Sciatic nerve (tissue), 2 donors: Measurements from ENCODE around the gene MICAL2. TPM values are rescaled to one million over a fixed set of nuclear protein-coding genes. Genes with fewer than 3 reads are reported as not detected.
A peak's percentile ranks its signal among the peaks of the same experiment; 100 is the strongest.

Experiments used
- ATAC-seq: fragments of 200-7000 bp; cut with Tn5 transposase; one replicate; pipeline ENCODE4 v1.9.1; 2020; ENCODE audit warnings: mild to moderate bottlenecking, moderate library complexity
- DNase-seq: peaks from one replicate; pipeline ENCODE4 v3.0.0-alpha.2; 2020; ENCODE audit warnings: low spot score
- intact Hi-C: fragments of 100-400 bp; cut with DNase I; formaldehyde crosslinking; loops from one replicate; pipeline ENCODE4 v1.14.2; 2022
- total RNA-seq: library from RNA; stranded (reverse); fragmentation: NEBNext Ultra II Directional; extraction: Animal tissue kit (Norgen Biotek cat#: 25700); gene quantifications from one replicate; pipeline ENCODE4 v1.2.1, GENCODE V29; 2021
- donor health status: DM: no; HTN: no; CAD: no.
- donor health status: DM: no; HTN: no; CAD: no.

MICAL2 gene
- total RNA-seq, 1 donor from 2014 or later: 92.4 TPM

DNA sequence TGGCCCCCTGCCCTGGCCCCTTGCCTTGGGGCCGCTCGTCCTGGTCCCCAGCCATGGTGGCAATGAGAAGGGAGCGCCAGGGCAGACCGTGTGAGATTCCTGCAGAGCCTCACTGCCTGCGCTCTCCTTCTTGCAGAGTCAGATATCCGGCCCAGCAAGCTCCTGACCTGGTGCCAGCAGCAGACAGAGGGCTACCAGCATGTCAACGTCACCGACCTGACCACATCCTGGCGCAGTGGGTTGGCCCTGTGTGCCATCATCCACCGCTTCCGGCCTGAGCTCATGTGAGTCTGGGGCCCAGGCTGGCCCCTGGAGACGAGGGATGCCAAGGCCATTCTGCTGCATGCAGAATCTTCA, 114.1 kb downstream of the MICAL2 start:
- DNase-seq (peak; percentile 85), ATAC-seq (peak; percentile 68)
- intact Hi-C loops: no loop called here

DNA sequence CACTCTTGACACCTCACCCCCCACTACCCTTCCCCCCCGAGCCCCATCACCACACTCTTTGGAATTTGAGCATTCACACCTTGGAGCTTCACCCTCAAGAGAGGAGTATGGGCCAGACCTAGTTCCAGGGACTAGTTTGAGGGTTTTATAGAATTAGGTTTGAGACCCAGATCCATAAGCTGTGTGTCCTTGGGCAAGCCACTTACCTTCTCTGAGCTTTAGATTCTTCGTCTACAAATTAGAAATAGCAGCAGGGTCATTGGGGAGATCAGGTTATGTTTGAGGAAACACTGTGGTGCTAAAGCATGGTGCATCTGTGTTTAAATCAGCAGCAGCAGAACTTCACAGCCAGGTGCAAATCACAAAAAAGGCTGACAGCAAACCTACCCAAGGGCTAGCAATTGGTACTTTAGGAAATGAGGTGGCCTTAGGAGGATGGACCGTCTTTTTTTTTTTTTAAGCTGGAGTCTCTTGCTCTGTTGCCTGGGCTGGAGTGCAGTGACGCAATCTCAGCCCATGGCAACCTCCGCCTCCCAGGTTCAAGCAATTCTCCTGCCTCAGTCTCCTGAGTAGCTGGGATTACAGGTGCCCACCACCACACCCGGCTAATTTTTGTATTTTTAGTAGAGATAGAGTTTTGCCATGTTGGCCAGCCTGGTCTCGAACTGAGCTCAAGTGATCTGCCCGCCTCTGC, 114.8 kb downstream of the MICAL2 start:
- ATAC-seq (no peak), DNase-seq (no peak)
- intact Hi-C loops: no loop called here

DNA sequence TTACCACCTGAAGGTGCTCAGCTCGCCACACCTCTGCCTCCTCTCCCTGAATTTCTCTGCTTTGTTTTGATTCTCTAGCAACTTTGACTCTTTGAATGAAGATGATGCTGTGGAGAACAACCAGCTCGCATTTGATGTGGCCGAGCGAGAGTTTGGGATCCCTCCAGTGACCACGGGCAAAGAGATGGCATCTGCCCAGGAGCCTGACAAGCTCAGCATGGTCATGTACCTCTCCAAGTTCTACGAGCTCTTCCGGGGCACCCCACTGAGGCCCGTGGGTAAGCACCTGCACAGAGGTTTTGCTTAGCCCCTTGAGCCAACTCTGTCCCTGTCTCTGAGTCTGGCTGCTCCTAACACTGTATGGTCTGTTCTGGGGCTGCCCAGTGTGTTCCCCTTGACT, 115.7 kb downstream of the MICAL2 start:
- intact Hi-C loops: no loop called here
- no peak for ATAC-seq
- no peak for DNase-seq

DNA sequence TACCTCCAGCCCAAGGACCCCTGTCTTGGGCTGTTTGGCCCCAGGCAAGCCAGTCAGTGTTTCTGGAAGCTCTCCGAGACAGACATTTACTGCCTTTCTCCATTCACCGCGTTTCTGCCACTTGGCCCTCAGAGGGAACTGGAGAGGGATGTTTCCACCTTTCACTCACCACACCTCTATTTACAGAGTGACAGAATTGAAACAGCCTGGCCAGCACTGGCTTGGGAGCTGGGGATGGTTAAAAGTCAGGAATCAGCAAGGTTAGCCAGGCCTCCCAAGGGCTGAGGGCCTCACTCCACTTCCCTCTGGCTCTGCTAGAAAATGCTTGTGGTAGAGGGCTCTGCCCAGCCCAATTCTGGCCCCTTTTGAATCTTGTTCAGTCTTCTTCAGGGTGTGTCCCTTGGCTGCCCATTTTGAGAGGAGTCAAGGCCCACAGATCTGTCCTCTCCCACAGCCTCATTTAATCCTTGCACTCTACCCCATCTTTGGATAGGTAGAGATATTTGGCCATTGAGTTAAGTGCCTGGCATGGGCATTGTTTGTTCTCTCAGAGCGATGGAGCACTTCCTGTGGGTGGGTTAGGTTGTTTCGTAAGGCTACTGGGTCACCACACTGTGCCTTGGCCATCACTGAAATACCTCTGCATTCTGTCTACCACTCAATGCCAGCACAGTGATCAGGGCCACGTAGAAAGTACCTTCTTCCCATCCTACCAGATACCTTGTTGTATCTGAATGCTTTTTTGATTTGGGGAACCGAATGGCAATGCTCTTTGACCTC, 119.2 kb downstream of the MICAL2 start:
- ATAC-seq (no peak), DNase-seq (no peak)
- intact Hi-C loops: loop anchor here (10.0 kb wide), 1 partner anchor 135 kb away; no protein-coding TSS in a partner anchor

DNA sequence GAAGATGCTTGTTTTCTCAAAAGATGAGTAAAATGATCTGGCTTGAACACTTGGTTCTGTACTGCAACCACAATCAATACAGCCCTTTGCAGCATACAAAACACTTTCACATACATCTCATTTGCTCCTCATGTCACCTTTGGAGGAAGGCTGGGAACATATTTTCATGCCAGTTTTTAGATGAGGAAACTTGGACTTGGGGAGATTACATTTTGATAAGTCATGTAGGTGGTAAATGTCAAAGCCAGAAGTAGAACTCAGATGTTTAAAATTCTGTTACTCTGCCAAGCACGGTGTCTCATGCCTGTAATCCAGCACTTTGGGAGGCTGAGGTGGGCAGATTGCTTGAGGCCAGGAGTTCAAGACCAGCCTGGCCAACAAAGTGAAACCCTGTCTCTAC, 121.8 kb downstream of the MICAL2 start:
- intact Hi-C loops: loop anchor here (10.0 kb wide), 1 partner anchor 137 kb away; no protein-coding TSS in a partner anchor
- no peak for DNase-seq
- no peak for ATAC-seq

DNA sequence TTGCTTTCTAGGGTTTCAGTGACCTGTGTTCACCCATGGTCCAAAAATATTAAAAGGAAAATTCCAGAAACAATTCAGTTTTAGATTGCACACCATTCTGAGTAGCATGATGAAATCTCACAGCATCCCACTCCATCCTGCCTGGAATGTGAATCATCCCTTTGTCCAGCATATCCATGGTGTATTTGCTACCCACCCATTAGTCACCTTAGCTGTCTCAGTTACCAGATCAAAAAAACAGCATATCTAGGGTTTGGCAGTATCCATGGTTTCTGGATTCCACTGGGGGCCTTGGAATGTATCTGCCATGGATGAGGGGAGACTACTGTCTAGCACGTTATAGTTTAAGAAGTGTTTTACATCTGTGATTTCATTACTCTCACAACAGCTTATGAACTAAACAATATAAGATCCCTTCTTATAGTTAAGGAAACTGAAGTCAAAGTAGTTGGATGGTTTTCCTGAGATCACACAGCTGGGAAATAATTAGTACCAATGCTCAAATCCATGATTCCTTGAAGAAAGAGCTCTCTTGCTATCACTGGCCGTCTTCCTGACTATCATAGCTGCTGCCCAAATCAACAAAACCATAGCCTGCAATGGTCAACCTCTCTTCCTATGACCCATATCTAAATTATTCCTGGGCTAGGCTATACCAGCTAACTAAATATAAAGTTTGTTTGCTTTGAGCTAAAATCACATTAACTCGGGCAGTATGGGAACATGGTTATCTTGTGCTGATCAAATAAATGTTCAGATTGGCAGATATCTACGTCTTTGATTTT, 122.6 kb downstream of the MICAL2 start:
- ATAC-seq (peak; percentile 25), DNase-seq (no peak)
- intact Hi-C loops: loop anchor here (10.0 kb wide), 1 partner anchor 138 kb away; no protein-coding TSS in a partner anchor

DNA sequence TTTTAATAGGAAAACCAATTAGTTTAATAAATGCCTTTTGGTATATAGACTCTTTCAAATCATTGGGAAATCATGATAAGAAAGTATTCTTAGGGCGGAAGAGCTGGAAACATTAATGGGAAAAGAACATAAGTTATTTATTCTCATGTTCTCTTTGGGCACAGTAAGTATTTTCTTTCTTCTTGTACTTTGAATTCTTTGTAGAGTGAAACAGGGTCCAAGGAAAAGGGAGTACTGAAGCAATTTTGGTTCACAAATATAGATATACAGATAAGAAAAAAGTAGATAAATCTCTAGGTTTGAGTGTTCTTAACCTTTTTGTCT, 123.2 kb downstream of the MICAL2 start:
- DNase-seq: no peak
- no peak for ATAC-seq
- intact Hi-C loops: loop anchor here (10.0 kb wide), 1 partner anchor 139 kb away; no protein-coding TSS in a partner anchor

DNA sequence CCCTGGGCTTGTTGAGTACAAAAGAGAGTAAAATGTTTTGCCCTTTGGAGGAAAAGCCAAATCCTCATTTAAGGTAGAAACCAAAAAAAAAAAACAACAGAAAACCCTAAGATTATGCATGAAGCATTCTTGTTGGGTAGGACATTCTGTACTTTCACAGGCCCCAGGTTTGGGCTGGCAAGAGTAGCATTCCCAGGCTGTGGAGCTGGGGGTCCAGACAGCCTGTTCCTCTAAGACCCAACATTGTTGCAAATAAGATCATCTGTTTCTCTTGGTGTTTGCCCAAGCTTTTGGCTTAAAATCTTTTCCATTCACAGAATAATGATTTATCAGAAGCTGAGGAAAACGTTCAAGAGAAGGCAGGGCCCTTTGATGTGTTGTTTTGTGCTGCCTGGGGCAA, 123.8 kb downstream of the MICAL2 start:
- DNase-seq: no peak
- intact Hi-C loops: loop anchor here (10.0 kb wide), 1 partner anchor 139 kb away; no protein-coding TSS in a partner anchor
- ATAC-seq: peak; percentile 83

DNA sequence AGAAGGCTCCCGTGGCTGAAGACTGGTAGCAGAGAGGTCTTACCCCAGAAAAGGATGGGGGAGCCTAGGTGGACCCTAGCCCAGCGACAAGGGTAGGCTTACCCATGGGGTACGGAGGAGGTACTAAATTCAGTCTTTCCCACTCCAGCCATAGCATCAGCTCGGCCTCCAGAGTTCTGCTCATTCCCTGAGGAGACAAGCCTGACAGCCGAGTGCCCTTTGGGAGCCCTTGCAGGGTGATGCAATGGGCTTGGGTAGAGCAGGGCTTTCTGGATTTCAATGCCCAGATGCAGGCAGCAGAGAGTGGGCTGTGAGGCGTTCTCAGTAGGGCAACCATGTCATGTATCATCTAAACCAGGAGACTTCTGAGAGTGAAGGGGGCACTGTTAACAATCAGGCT, 124.7 kb downstream of the MICAL2 start:
- no peak for DNase-seq
- intact Hi-C loops: loop anchor here (5.0 to 10.0 kb wide), 2 partner anchors 140 to 188 kb away; no protein-coding TSS in a partner anchor
- ATAC-seq: no peak

DNA sequence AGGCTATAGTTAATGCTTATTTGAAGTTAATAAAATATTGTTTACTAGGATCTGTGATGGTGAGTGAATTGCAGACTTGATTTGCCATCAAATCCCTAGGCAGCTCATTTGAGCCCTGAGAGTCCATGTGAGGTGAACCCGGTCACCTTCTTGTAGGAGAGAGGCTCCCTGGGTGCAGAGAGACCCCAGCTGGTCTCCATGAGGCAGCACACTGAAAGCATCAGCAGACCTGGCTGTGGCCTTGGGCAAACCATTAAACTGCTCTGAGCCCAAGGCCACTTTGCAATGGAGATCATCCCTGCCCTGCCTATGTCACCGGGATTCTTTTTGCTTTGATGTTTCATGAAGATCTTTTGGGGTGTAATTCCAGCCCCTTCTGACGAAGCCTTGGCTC, 125.2 kb downstream of the MICAL2 start:
- intact Hi-C loops: loop anchor here (5.0 to 10.0 kb wide), 2 partner anchors 141 to 188 kb away; no protein-coding TSS in a partner anchor
- ATAC-seq (no peak), DNase-seq (no peak)

DNA sequence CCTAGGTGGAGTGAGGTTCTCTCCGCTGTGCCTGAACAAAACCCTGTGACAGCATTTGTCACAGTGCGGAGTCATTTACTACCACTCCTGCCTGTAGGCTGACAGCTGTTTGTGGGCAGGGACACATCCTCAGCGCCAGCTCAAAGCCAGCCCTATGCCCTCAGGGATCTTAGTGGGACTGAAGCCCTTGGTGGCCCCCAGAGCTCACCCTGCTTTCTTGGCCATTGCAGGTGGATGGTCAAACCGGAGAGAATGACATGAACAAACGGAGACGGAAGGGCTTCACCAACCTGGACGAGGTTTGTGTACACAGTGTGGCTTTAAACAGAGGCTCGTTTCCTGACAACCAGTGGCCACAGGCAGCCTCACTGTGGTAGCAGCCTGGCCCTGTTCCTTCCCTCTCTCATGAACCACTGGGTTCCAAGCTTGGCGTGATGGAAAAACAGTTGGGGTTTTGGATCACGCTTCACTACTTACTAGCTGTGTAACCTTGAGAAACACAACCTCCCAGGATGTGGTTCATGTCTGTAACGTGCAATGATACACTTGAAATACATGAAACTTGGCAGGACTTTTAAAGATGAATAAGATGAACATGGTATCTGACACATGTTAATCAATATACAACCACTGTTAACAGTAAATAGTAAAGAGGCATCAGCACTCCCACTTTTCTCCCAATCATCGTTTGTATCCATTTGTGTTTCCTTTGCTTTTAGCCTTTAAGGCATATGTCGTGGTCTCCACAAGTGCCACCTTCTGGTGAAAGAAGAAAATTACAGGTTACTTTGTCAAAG, 125.8 kb downstream of the MICAL2 start:
- intact Hi-C loops: loop anchor here (5.0 to 10.0 kb wide), 2 partner anchors 141 to 189 kb away; no protein-coding TSS in a partner anchor
- no peak for DNase-seq
- peak; percentile 42 for ATAC-seq

DNA sequence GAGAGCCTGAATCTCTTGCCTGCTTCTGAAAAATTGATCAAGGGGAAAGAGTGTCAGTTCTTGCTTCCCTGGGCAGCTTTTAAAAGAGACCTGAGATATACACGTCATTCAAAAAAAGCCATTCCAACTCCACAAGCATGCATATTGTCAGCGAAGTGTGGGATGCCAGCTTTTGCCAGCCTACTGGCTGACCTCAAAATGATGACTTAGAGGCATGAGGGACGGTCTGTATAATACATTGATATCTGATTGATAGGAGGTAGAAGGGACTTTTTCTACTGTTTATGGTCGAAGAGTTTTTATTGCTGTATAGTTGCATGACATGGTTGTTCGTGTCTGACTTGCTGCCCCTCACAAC, 126.3 kb downstream of the MICAL2 start:
- intact Hi-C loops: loop anchor here (5.0 to 10.0 kb wide), 2 partner anchors 142 to 189 kb away; no protein-coding TSS in a partner anchor
- DNase-seq (no peak), ATAC-seq (no peak)

DNA sequence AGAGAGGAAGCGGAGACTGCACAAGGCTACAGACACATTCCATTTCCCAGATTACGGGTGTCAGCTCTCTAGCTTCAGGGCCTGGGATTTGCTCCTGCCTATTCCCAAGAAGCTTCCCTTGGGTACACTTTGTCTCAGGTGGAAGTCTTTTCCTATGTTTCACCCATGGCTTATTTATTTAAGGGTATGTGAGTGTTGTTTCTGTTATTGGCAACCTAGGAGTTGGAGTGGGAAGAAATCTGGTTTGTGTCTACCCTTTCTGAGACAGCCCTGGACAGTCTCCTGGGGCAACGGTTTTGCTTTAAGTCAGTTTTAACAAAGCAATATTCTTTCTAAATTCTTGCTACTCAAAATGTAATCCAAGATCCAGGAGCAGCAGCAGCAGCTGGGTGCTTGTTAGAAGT, 127.0 kb downstream of the MICAL2 start:
- intact Hi-C loops: loop anchor here (5.0 to 10.0 kb wide), 2 partner anchors 143 to 190 kb away; no protein-coding TSS in a partner anchor
- DNase-seq (no peak), ATAC-seq (no peak)

DNA sequence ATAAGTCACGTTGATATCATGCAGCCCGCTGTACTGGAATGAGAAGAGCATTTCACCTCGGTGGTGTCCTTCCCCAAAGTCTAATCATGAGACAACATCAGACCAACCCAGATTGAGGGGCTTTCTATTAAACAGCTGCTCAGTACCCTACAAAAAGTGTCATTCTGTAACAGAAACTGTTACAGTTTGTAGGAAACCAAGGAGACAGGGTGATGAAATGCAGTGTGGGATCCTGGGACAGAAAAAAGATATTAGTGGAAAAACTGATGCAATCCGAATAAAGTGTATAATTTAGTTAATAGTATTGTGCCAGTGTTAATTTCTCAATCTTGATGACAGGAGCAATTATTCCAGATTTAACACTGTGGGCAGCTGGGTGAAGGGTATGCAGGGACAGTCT, 128.0 kb downstream of the MICAL2 start:
- ATAC-seq (no peak), DNase-seq (no peak)
- intact Hi-C loops: loop anchor here (5.0 to 10.0 kb wide), 2 partner anchors 144 to 191 kb away; no protein-coding TSS in a partner anchor

DNA sequence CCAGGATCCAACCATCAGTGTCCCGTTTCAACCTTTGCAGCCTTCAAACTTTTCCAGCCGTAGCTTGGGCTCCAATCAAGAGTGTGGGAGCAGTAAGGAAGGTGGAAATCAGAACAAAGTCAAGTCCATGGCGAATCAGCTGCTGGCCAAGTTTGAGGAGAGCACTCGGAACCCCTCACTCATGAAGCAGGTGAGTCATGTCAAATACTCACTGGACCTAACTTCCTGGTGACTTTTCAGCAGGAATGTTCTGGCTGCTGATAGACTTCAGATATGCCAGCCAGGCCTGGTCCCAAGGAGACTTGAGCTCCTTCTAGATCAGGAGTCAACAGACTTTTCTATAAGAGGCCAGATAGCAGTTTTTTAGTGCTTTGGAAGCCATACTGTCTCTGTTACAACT, 129.0 kb downstream of the MICAL2 start:
- DNase-seq: no peak
- intact Hi-C loops: loop anchor here (5.0 to 10.0 kb wide), 2 partner anchors 145 to 192 kb away; no protein-coding TSS in a partner anchor
- ATAC-seq: no peak

DNA sequence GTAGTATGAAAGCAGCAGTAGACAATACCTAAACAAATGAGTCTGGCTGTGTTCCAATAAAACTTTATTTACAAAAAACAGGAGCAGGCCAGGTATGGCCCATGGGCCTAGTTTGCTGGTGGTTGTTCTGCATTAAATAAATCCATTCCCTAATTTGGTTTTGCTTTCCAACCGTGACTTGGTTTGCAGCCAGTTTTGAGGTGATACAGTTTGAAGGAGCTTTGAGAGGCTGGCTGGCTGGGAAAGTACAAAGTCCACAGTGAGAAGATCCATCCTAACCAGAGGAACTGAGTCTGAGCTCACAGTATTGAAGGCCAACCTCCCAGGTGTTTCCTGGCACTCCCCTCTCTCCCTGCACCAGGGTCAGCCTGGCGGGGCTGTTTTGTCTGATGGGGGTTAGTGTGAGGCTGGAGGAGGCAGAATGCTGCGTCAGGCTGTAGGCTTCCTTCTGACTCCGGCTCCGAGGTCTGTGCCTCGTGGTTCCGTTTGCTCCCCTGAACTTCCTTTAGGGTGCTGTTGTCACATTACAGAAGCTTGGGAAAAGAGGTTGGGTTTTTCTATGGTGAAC, 129.5 kb downstream of the MICAL2 start:
- ATAC-seq: no peak
- intact Hi-C loops: loop anchor here (5.0 to 10.0 kb wide), 2 partner anchors 145 to 193 kb away; no protein-coding TSS in a partner anchor
- DNase-seq: no peak

DNA sequence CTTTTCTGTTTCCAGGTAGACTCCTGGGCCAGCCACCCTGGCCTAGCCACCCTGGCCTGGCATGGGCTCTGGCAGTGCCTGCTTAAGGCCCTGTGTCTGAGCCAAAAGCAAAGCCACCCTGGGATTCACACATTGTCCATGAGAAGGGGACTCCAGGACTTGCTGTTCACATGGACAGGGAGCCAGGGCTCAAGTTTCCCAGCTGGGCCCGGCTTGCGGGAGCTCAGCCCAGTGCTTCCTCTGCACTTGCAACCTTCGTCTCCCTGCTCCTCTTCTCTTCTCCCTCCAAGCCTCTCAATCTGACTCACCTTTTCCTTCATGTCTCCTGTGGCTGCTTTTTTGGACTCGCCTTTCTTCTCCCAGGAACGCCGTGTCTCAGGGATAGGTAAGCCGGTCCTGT, 130.3 kb downstream of the MICAL2 start:
- ATAC-seq (no peak), DNase-seq (no peak)
- intact Hi-C loops: no loop called here

DNA sequence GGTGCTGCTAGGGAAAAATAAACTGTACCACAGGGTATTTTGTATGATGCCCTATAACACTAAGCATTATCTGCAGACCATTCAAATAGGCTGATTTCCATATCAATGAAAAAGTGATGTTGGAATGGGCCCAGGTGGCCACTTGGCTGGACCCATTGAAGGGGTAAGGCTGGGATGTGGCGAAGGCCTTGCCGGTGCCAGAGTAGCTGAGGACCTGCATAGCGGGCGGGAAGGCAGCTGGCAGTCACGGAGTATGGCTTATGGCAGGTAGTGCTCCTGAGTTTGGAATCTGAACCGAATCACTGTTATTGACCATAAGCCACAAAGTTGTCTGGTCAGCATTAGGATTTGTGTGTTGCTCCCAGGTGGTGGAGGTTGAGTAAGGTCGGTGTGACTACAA, 131.0 kb downstream of the MICAL2 start:
- ATAC-seq (no peak), DNase-seq (no peak)
- intact Hi-C loops: no loop called here
